ENCODE measurements around the gene MCF2L2. TPM values are rescaled to one million over a fixed set of nuclear protein-coding genes. Genes with fewer than 3 reads are reported as not detected.
"Not testable (repeated sequence)": the region's sequence is repeated elsewhere in the genome, so short reads cannot be mapped to it uniquely, and the experiment has no call there.

The MCF2L2 gene
- total RNA-seq, 1 donor from 2014 or later: 2.0 TPM

- no peak for DNase-seq (ENCODE audit: extremely low spot score in 2 of 2)
- no peak for TF ChIP-seq CTCF (IDR thresholded peaks at IDR 0.05)
- no peak for TF ChIP-seq POLR2AphosphoS5 (IDR thresholded peaks at IDR 0.05; ENCODE audit: insufficient read depth in 1 of 2, low read depth in 1 of 2)
- no peak for TF ChIP-seq POLR2A (IDR thresholded peaks at IDR 0.05)
- intact Hi-C loops (cut with DNase I): no loop called here
These were observed 43.7 kb upstream of the MCF2L2 start for GRCh38 chr3:183472155-183472554.

DNA sequence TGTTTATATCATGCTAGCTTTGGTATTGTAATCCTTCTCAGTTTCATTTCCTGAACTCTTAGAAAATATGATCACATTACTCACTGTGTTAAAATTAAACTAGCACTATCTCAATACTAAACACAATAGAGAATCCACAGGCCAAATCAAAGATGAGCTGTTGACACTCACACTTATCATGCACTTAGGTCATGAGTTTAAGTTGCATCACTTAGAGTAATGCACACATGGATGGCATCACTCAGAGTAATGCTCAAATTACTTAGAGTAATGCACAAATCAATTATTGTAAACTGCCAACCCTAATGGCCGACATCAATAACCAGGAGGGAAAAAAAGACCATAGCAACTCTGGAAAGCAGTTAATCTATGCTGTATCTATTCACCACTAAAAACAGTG is 40.0 kb upstream of the MCF2L2 start:
- H3K4me1 ChIP-seq: no peaks in the 10 kb centered on the region
- DNase-seq (ENCODE audit: extremely low spot score in 2 of 2): no peak
- intact Hi-C loops (cut with DNase I): loop anchor here (5.0 kb wide), 1 partner anchor 299 kb away; no protein-coding TSS in a partner anchor
- no peak overlapping the region for H3K27ac ChIP-seq
- no peaks in the 10 kb centered on the region for H3K36me3 ChIP-seq
- TF ChIP-seq POLR2AphosphoS5 (IDR thresholded peaks at IDR 0.05; ENCODE audit: insufficient read depth in 1 of 2, low read depth in 1 of 2) (no peak), CTCF (IDR thresholded peaks at IDR 0.05) (no peak), POLR2A (IDR thresholded peaks at IDR 0.05) (no peak)
- no peaks in the 10 kb centered on the region for H3K9me3 ChIP-seq
- no peak overlapping the region for H3K4me3 ChIP-seq
- no peaks in the 10 kb centered on the region for H3K27me3 ChIP-seq

More at GRCh38 chr3:183472155-183472554, 43.7 kb upstream of the MCF2L2 start:
- Histone ChIP-seq H3K36me3 (no peaks in the 10 kb centered on the region), H3K27ac (no peak overlapping the region), H3K9me3 (no peaks in the 10 kb centered on the region), H3K27me3 (no peaks in the 10 kb centered on the region), H3K4me3 (no peak overlapping the region), H3K4me1 (no peaks in the 10 kb centered on the region)

GRCh38 chr3:183466575-183466974 is 38.2 kb upstream of the MCF2L2 start:
- TF ChIP-seq POLR2AphosphoS5 (IDR thresholded peaks at IDR 0.05; ENCODE audit: insufficient read depth in 1 of 2, low read depth in 1 of 2): no peak
- no peak for TF ChIP-seq POLR2A (IDR thresholded peaks at IDR 0.05)
- TF ChIP-seq CTCF (IDR thresholded peaks at IDR 0.05): no peak
- H3K36me3 ChIP-seq: no peaks in the 10 kb centered on the region
- H3K27me3 ChIP-seq: no peaks in the 10 kb centered on the region
- DNase-seq (ENCODE audit: extremely low spot score in 2 of 2): no peak
- no peaks in the 10 kb centered on the region for H3K9me3 ChIP-seq
- intact Hi-C loops (cut with DNase I): loop anchor here (5.0 kb wide), 1 partner anchor 301 kb away; no protein-coding TSS in a partner anchor
- no peak overlapping the region for H3K27ac ChIP-seq
- no peaks in the 10 kb centered on the region for H3K4me1 ChIP-seq
- no peak overlapping the region for H3K4me3 ChIP-seq

DNA sequence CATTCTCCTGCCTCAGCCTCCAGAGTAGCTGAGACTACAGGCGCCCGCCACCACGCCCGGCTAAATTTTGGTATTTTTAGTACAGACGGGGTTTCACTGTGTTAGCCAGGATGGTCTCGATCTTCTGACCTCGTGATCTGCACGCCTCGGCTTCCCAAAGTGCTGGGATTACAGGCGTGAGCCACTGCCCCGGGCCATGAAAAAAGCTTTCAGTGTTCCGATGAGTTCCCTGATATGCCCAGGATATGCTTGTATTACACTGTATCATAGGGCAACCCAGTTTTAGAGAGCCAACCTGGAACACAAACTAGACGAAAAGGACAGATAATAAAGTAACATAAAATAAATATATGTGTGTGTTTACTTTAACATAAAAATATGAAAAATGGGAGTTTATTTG is 37.3 kb upstream of the MCF2L2 start:
- H3K27ac ChIP-seq; H3K27me3 ChIP-seq; H3K4me3 ChIP-seq; DNase-seq (ENCODE audit: extremely low spot score in 2 of 2); H3K36me3 ChIP-seq; H3K4me1 ChIP-seq; H3K9me3 ChIP-seq: not testable (repeated sequence)
- intact Hi-C loops (cut with DNase I): loop anchor here (5.0 kb wide), 1 partner anchor 302 kb away; no protein-coding TSS in a partner anchor

- H3K36me3 ChIP-seq: no peaks in the 10 kb centered on the region
- no peaks in the 10 kb centered on the region for H3K4me1 ChIP-seq
- no peaks in the 10 kb centered on the region for H3K27me3 ChIP-seq
- TF ChIP-seq POLR2A (IDR thresholded peaks at IDR 0.05) (no peak), CTCF (IDR thresholded peaks at IDR 0.05) (no peak), POLR2AphosphoS5 (IDR thresholded peaks at IDR 0.05; ENCODE audit: insufficient read depth in 1 of 2, low read depth in 1 of 2) (no peak)
- no peak overlapping the region for H3K4me3 ChIP-seq
- H3K9me3 ChIP-seq: no peaks in the 10 kb centered on the region
- intact Hi-C loops (cut with DNase I): no loop called here
- no peak for DNase-seq (ENCODE audit: extremely low spot score in 2 of 2)
- H3K27ac ChIP-seq: no peak overlapping the region
These were observed 36.1 kb upstream of the MCF2L2 start for GRCh38 chr3:183464480-183464879.

Data from vagina (tissue), 2 donors.